Panc1 (cell line): ENCODE data around the gene HEYL.

ENCODE experiments used
- CTCF ChIP-seq: fragments of 450-650 bp; IDR thresholded peaks from 2 replicates; pipeline ENCODE4 v1.5.1; 2017; ENCODE audit warnings: mild to moderate bottlenecking
- POLR2AphosphoS5 ChIP-seq: IDR thresholded peaks from 2 replicates; pipeline ENCODE4 v1.6.1; 2012; ENCODE audit warnings: mild to moderate bottlenecking, low read depth, low read length, moderate library complexity
- REST ChIP-seq, 2 experiments: IDR thresholded peaks; 2 replicates each; pipeline ENCODE4 v1.6.1; 2011 to 2012; ENCODE audit warnings: low read depth in 2 of 2, control low read depth in 1 of 2, low read length in 1 of 2, mild to moderate bottlenecking in 1 of 2, moderate library complexity in 1 of 2; ENCODE audit not compliant: insufficient read depth in 1 of 2
- TCF7L2 ChIP-seq: IDR thresholded peaks from 2 replicates; pipeline ENCODE4 v1.6.1; 2011; ENCODE audit warnings: mild to moderate bottlenecking, low read depth, low read length, inconsistent platforms

- TF ChIP-seq CTCF: no peak
- no peak for TF ChIP-seq POLR2AphosphoS5
- TF ChIP-seq REST (IDR thresholded peaks at IDR 0.05; ENCODE audit: insufficient read depth in 1 of 2, low read depth in 2 of 2, low read length in 1 of 2): no peak
- no peak for TF ChIP-seq TCF7L2
Measured at GRCh38 chr1:39657402-39657801, 18.0 kb upstream of the HEYL start.
